Spleen (tissue), 11 donors: ENCODE data around the gene CASP14. TPM values are rescaled to one million over a fixed set of nuclear protein-coding genes. Genes with fewer than 3 reads are reported as not detected.
"Not testable (repeated sequence)": the region's sequence is repeated elsewhere in the genome, so short reads cannot be mapped to it uniquely, and the experiment has no call there.

Experiments
- DNase-seq: peaks from one replicate; pipeline ENCODE4 v3.0.0-alpha.2; 2020
- H3K27ac ChIP-seq, 8 donors: fragments of 200-600 bp; sonication (generic) in 7 of 8; 1 replicate in 4 of 8; 2 replicates in 4 of 8; pipeline versions ENCODE4 v1.5.0 to v1.8.0; 2016 to 2021; ENCODE audit warnings: inconsistent platforms in 4 of 8, mild to moderate bottlenecking in 4 of 8, moderate library complexity in 1 of 8
- H3K27me3 ChIP-seq, 7 donors: fragments of 200-600 bp; sonication (generic) in 6 of 7; replicated peaks in 1 of 7; 1 replicate in 4 of 7; 2 replicates in 3 of 7; pipeline versions ENCODE4 v1.5.0 to v1.8.0; 2016 to 2021; ENCODE audit warnings: inconsistent platforms in 3 of 7, mild to moderate bottlenecking in 1 of 7
- H3K36me3 ChIP-seq, 6 donors: fragments of 200-600 bp; sonication (generic) in 5 of 6; 1 replicate in 4 of 6; 2 replicates in 2 of 6; pipeline versions ENCODE4 v1.5.0 to v1.8.0; 2016 to 2021; ENCODE audit warnings: inconsistent platforms in 2 of 6
- H3K4me1 ChIP-seq, 6 donors: fragments of 200-600 bp; sonication (generic) in 5 of 6; 1 replicate in 3 of 6; 2 replicates in 3 of 6; pipeline versions ENCODE4 v1.5.0 to v1.8.0; 2016 to 2021; ENCODE audit warnings: inconsistent platforms in 3 of 6
- H3K4me3 ChIP-seq, 8 donors: fragments of 200-600 bp; sonication (generic) in 7 of 8; 1 replicate in 4 of 8; 2 replicates in 4 of 8; pipeline versions ENCODE4 v1.5.0 to v1.8.0; 2016 to 2021; ENCODE audit warnings: inconsistent platforms in 4 of 8, mild to moderate bottlenecking in 4 of 8, moderate library complexity in 2 of 8
- H3K9me3 ChIP-seq, 8 donors: fragments of 200-600 bp; sonication (generic) in 7 of 8; 1 replicate in 4 of 8; 2 replicates in 4 of 8; pipeline versions ENCODE4 v1.5.0 to v1.8.0; 2016 to 2021; ENCODE audit warnings: inconsistent platforms in 4 of 8
- POLR2A ChIP-seq, 3 donors: fragments of 450-650 bp; IDR thresholded peaks; one replicate each; pipeline ENCODE4 v1.5.1; 2017; ENCODE audit warnings: antibody characterized with exemption in 3 of 3, mild to moderate bottlenecking in 1 of 3
- POLR2AphosphoS5 ChIP-seq, 3 donors: sonication (generic); formaldehyde crosslinking; IDR thresholded peaks; one replicate each; pipeline ENCODE4 v1.5.1; 2017; ENCODE audit warnings: antibody characterized with exemption in 3 of 3
- WGBS, 5 donors: extraction: QIAGEN DNeasy Blood & Tissue Kit in 3 of 5; methylation state at CpG; one replicate each; pipeline versions ENCODE4 v1.1.5 to v1.1.7; 2013 to 2018; 5-methylcytosine and 5-hydroxymethylcytosine counted together
- intact Hi-C: fragments of 100-400 bp; cut with DNase I; formaldehyde crosslinking; loops from one replicate; pipeline ENCODE4 v1.15.0; 2023; ENCODE audit warnings: low total_unique reads
- polyA plus RNA-seq, 3 donors: library from polyadenylated mRNA; stranded (reverse); fragments of 200-250 nt; gene quantifications; one replicate each; pipeline ENCODE4 v1.2.1, GENCODE V29; 2013
- total RNA-seq, 7 donors: library from RNA; depleted of rRNA in 3 of 7; stranded (reverse); fragments of >200 nt in 3 of 7; fragmentation: NEBNext Ultra II Directional in 4 of 7; extraction: Animal tissue kit (Norgen Biotek cat#: 25700) in 4 of 7; gene quantifications; one replicate each; pipeline versions ENCODE4 v1.1.0 to v1.2.1, GENCODE V29; 2016 to 2021
- TF ChIP-seq, protein P1 (sequence below), 11 experiments: fragments of 200-600 bp in 7 of 11; fragments of 450-650 bp in 4 of 11; sonication (generic) in 4 of 11; IDR thresholded peaks in 8 of 11; conservative IDR thresholded peaks in 3 of 11; 1 replicate in 7 of 11; 2 replicates in 4 of 11; pipeline versions ENCODE4 v1.4.0 to v1.8.0; 2016 to 2021; ENCODE audit warnings: antibody characterized with exemption in 11 of 11, inconsistent platforms in 4 of 11, mild to moderate bottlenecking in 1 of 11
- donor health status: healthy with polysubstance abuse.
- donor health status: DM: no; HTN: no; CAD: no; lungs with moderate emphysema.
- donor health status: DM: no; HTN: no; CAD: no.
- donor health status: Bipolar disorder and iron deficiency.
- donor health status: healthy.
- donor health status: DM: no; HTN: no; CAD: no.
- donor health status: DM: yes; HTN: yes; CAD: no.

CASP14 gene
- total and polyA plus RNA-seq, 10 donors = not detected

DNA sequence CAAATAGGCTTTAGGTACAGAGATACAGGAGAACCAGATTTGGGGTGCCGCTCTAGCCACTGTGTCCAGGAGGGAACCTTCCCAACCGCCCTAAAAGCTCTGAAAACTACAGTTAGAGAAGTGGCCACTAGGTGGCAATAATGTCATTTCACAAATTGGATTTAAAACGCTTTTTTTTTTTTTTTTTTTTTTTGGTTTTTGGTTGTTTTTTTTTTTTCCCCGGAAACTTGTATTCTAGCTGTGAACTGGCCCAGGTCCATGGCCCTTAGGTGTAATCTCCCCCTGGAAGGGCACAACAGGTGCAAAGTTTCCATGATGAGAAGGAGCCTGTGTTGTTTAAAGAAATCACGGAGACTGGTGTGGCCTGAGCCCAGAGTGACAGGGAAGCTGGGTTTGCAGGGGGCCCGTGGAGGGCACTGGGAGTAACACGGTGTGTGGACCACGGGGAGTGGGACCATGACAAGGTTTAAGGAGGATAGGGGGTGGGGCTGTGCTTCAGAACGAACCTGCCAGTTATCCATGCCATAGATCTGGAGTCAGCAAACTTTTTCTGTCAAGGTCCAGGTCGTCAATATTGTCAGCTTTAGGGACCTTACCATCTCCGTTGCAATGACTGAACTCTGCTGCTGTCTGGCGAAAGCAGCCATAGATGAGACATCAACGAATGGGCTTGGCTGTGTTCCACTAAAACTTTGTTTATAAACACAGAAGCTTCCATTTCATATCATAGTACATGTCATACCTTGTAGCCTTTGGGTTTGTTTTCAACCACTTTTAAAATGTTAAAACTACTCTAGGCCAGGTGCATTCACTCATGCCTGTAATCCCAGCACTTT lies 42.9 kb downstream of the CASP14 start:
- Histone ChIP-seq H3K9me3 (no peaks in the 10 kb centered on the region), H3K4me3 (no peak overlapping the region), H3K4me1 (peaks cover 0 to 9% (median 6%) of the 10 kb centered on the region in 6 donors), H3K27ac (no peak overlapping the region), H3K27me3 (peaks cover 0 to 67% (median 5%) of the 10 kb centered on the region in 7 donors), H3K36me3 (no peaks in the 10 kb centered on the region)
- TF ChIP-seq, protein P1, sequence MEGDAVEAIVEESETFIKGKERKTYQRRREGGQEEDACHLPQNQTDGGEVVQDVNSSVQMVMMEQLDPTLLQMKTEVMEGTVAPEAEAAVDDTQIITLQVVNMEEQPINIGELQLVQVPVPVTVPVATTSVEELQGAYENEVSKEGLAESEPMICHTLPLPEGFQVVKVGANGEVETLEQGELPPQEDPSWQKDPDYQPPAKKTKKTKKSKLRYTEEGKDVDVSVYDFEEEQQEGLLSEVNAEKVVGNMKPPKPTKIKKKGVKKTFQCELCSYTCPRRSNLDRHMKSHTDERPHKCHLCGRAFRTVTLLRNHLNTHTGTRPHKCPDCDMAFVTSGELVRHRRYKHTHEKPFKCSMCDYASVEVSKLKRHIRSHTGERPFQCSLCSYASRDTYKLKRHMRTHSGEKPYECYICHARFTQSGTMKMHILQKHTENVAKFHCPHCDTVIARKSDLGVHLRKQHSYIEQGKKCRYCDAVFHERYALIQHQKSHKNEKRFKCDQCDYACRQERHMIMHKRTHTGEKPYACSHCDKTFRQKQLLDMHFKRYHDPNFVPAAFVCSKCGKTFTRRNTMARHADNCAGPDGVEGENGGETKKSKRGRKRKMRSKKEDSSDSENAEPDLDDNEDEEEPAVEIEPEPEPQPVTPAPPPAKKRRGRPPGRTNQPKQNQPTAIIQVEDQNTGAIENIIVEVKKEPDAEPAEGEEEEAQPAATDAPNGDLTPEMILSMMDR (IDR thresholded peaks at IDR 0.05 in 8 of 11, conservative IDR thresholded peaks at IDR 0.05 in 3 of 11) = peak; percentile 42 to 83 (median 67)
- TF ChIP-seq POLR2A (IDR thresholded peaks at IDR 0.05) (no peak), POLR2AphosphoS5 (IDR thresholded peaks at IDR 0.05) (no peak)
- intact Hi-C loops = loop anchor here (5.0 kb wide), 1 partner anchor 55 kb away; no protein-coding TSS in a partner anchor
- WGBS, 5 donors = 20 to 27% (median 25%) methylated on average over 12 to 13 of the region's 13 CpGs
- DNase-seq = no peak

DNA sequence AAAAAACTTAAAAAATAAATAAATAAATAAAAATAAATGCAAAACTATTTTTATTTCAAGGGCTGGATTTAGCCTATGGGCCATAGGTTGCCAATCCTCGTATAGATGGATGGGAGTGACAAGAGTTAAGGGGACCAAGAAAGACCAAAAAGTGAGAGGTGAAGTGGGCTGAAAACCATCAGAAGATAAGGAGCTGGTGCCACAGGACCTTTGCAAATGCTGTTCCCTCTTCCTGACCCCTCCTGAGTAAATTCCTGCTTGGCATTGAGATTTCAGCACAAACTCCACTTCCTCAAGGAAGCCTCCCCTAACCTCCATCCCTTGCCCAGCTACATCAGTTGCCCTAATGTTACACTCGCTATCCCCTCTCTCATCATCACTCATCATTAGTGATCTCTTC lies 43.7 kb downstream of the CASP14 start:
- Histone ChIP-seq H3K27me3 (peaks cover 0 to 67% (median 5%) of the 10 kb centered on the region in 7 donors), H3K36me3 (no peaks in the 10 kb centered on the region), H3K4me1 (peaks cover 0 to 9% (median 6%) of the 10 kb centered on the region in 6 donors), H3K4me3 (no peak overlapping the region), H3K9me3 (no peaks in the 10 kb centered on the region), H3K27ac (no peak overlapping the region)
- 73 to 83% (median 79%) methylated on average over 2 of the region's 2 CpGs for WGBS, 5 donors
- TF ChIP-seq POLR2AphosphoS5 (IDR thresholded peaks at IDR 0.05) = no peak
- no peak for TF ChIP-seq POLR2A (IDR thresholded peaks at IDR 0.05)
- TF ChIP-seq, protein P1 (IDR thresholded peaks at IDR 0.05 in 8 of 11, conservative IDR thresholded peaks at IDR 0.05 in 3 of 11) = no peak
- DNase-seq = no peak
- intact Hi-C loops = loop anchor here (5.0 kb wide), 1 partner anchor 54 kb away; no protein-coding TSS in a partner anchor

DNA sequence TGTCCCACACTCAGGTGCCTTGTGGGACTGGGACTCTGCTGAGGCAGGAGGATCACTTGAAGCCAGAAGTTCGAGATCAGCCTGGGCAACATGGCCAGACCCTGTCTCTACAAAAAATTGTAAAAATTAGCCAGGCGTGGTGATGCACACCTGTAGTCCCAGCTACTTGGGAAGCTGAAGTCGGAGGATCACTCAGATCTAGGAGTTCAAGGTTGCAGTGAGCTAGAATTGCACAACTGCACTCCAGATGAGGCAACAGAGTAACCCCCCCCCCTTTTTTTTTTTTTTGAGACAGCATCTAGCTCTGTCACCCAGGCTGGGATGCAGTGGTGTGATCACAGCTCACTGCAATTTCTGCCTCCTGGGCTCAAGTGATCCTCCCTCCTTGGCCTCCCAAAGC lies 46.9 kb downstream of the CASP14 start:
- H3K4me1 ChIP-seq = peaks cover 0 to 16% (median 7%) of the 10 kb centered on the region in 6 donors
- DNase-seq = no peak
- H3K36me3 ChIP-seq = no peaks in the 10 kb centered on the region
- no peak overlapping the region for H3K27ac ChIP-seq
- no peaks in the 10 kb centered on the region for H3K9me3 ChIP-seq
- H3K4me3 ChIP-seq = no peak overlapping the region
- TF ChIP-seq POLR2AphosphoS5 (IDR thresholded peaks at IDR 0.05) = no peak
- TF ChIP-seq POLR2A (IDR thresholded peaks at IDR 0.05) = no peak
- TF ChIP-seq, protein P1 (IDR thresholded peaks at IDR 0.05 in 8 of 11, conservative IDR thresholded peaks at IDR 0.05 in 3 of 11) = no peak
- intact Hi-C loops = no loop called here
- peaks cover 0 to 77% (median 5%) of the 10 kb centered on the region in 7 donors for H3K27me3 ChIP-seq
- WGBS, 5 donors = 62 to 84% (median 79%) methylated on average over 3 of the region's 3 CpGs

DNA sequence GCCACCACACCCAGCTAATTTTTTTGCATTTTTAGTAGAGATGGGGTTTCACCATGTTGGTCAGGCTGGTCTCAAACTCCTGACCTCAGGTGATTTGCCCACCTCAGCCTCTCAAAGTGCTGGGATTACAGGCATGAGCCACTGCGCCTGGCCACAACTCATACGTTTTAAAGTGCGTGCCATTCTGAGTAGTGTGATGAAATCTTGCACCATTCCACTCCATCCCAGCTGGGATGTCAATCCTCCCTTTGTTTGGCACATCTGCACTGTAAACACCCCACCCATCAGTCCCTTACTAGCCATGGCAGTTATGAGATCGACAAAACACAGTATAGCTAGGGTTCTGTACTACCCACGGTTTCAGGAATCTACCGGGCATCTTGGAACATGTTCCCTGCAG lies 48.7 kb downstream of the CASP14 start:
- DNase-seq, H3K27ac ChIP-seq, H3K4me1 ChIP-seq, H3K36me3 ChIP-seq, H3K4me3 ChIP-seq, intact Hi-C loops: not testable (repeated sequence)
- peaks cover 0 to 15% (median 6%) of the 10 kb centered on the region in 8 donors for H3K9me3 ChIP-seq
- 84 to 95% (median 87%) methylated on average over 6 of the region's 6 CpGs for WGBS, 5 donors
- peaks cover 0 to 81% (median 5%) of the 10 kb centered on the region in 7 donors for H3K27me3 ChIP-seq
